GM12872 (cell line): Measurements from ENCODE around the gene ACOX2.

Experiments used
- CTCF ChIP-seq: IDR thresholded peaks from 3 replicates; pipeline ENCODE4 v1.5.1; 2011; ENCODE audit warnings: low read depth, mild to moderate bottlenecking, low read length, moderate library complexity; ENCODE audit not compliant: insufficient read depth

The ACOX2 gene

GRCh38 chr3:58495101-58495500, 41.9 kb downstream of the ACOX2 start:
- no peak for TF ChIP-seq CTCF

GRCh38 chr3:58494107-58494506, 42.9 kb downstream of the ACOX2 start:
- TF ChIP-seq CTCF, result no peak

GRCh38 chr3:58492494-58492905, 44.5 kb downstream of the ACOX2 start:
- TF ChIP-seq CTCF, result no peak

- TF ChIP-seq CTCF, result peak; percentile 68
Measured at GRCh38 chr3:58491506-58492402, 45.2 kb downstream of the ACOX2 start, which contains the start of gene KCTD6. TSS of gene KCTD6 (plus strand) at chr3:58492096. CDS start at chr3:58498756, 6,660 bp downstream.

- no peak for TF ChIP-seq CTCF
Measured at GRCh38 chr3:58490860-58491501, 46.0 kb downstream of the ACOX2 start.

GRCh38 chr3:58488967-58489366, 48.0 kb downstream of the ACOX2 start:
- no peak for TF ChIP-seq CTCF

- TF ChIP-seq CTCF, result no peak
Measured at GRCh38 chr3:58487140-58487886, 49.7 kb downstream of the ACOX2 start.
